SK-N-MC (cell line): ENCODE measurements around the gene RFX2.

Source experiments
- EZH2 ChIP-seq: fragments of 200-600 bp; sonication (generic); IDR thresholded peaks from one replicate; pipeline ENCODE4 v1.6.1; 2017; ENCODE audit warnings: antibody characterized with exemption
- POLR2AphosphoS5 ChIP-seq: IDR thresholded peaks from 2 replicates; pipeline ENCODE4 v1.6.1; 2012; ENCODE audit warnings: mild to moderate bottlenecking, low read depth, low read length, borderline replicate concordance

GRCh38 chr19:6101991-6102390 lies 8.3 kb downstream of the RFX2 start:
- no peak for TF ChIP-seq POLR2AphosphoS5
- TF ChIP-seq EZH2, result no peak
